K562 (cell line): ENCODE measurements around the gene CCT7. TPM values are rescaled to one million over a fixed set of nuclear protein-coding genes. Genes with fewer than 3 reads are reported as not detected.

Source experiments
- ATF1 ChIP-seq, 2 experiments: fragments of 450-650 bp in 1 of 2; IDR thresholded peaks; 2 replicates each; pipeline ENCODE4 v1.6.1; 2016; ENCODE audit warnings: missing compliant biosample characterization in 1 of 2, missing genetic modification characterization in 1 of 2
- ATF7 ChIP-seq: fragments of 450-650 bp; IDR thresholded peaks from 2 replicates; pipeline ENCODE4 v1.7.1; 2014; ENCODE audit warnings: mild to moderate bottlenecking, moderate library complexity
- CHD2 ChIP-seq: IDR thresholded peaks from 2 replicates; pipeline ENCODE4 v1.6.1; 2011; ENCODE audit warnings: low read depth, low read length
- DPF2 ChIP-seq: fragments of 450-650 bp; IDR thresholded peaks from 2 replicates; pipeline ENCODE4 v1.6.1; 2016
- KDM4B ChIP-seq, 2 experiments: fragments of 450-650 bp in 1 of 2; sonication (generic) in 1 of 2; IDR thresholded peaks; 2 replicates each; pipeline ENCODE4 v1.6.1; 2016 to 2017; ENCODE audit warnings: borderline replicate concordance in 2 of 2, antibody characterized with exemption in 1 of 2, low read depth in 1 of 2, mild to moderate bottlenecking in 1 of 2
- LCOR ChIP-seq: sonication (generic); formaldehyde crosslinking; IDR thresholded peaks from 2 replicates; pipeline ENCODE4 v1.8.0; 2022; ENCODE audit warnings: mild to moderate bottlenecking, missing genetic modification reagents
- NFYB ChIP-seq: IDR thresholded peaks from 2 replicates; pipeline ENCODE4 v1.6.1; 2011; ENCODE audit warnings: mild to moderate bottlenecking, moderate library complexity; ENCODE audit not compliant: insufficient read length; ENCODE audit errors: extremely low read depth
- RNF2 ChIP-seq: sonication (generic); IDR thresholded peaks from 2 replicates; pipeline ENCODE4 v1.6.1; 2016
- SP2 ChIP-seq: IDR thresholded peaks from 2 replicates; pipeline ENCODE4 v1.6.1; 2011; ENCODE audit warnings: mild to moderate bottlenecking, low read depth, low read length, moderate library complexity; ENCODE audit not compliant: poor library complexity, severe bottlenecking; ENCODE audit errors: extremely low read depth
- SRF ChIP-seq, 2 experiments: fragments of 250-450, 450-650 bp in 1 of 2; sonication (Bioruptor Pico) in 1 of 2; sonication (generic) in 1 of 2; formaldehyde crosslinking; IDR thresholded peaks; 2 replicates each; pipeline versions ENCODE4 v1.5.0 to v1.5.1; 2020 to 2022; ENCODE audit warnings: mild to moderate bottlenecking in 1 of 2, missing genetic modification reagents in 1 of 2
- TOE1 ChIP-seq, 2 experiments: fragments of 450-650 bp in 1 of 2; sonication (generic) in 1 of 2; formaldehyde crosslinking in 1 of 2; IDR thresholded peaks; 2 replicates each; pipeline versions ENCODE4 v1.7.1 to v1.8.0; 2016 to 2022; ENCODE audit warnings: borderline replicate concordance in 2 of 2, mild to moderate bottlenecking in 2 of 2, antibody characterized with exemption in 1 of 2, inconsistent platforms in 1 of 2, low read depth in 1 of 2, missing genetic modification reagents in 1 of 2, moderate library complexity in 1 of 2
- XRCC5 ChIP-seq: fragments of 200-400 bp; formaldehyde crosslinking; IDR thresholded peaks from 2 replicates; pipeline ENCODE4 v1.6.1; 2017; ENCODE audit warnings: low read depth, mild to moderate bottlenecking, low read length
- ZNF263 ChIP-seq: sonication (generic); formaldehyde crosslinking; IDR thresholded peaks from 2 replicates; pipeline ENCODE4 v1.8.0; 2022; ENCODE audit warnings: mild to moderate bottlenecking, missing genetic modification reagents, borderline replicate concordance
- polyA plus RNA-seq, 8 experiments: library from polyadenylated mRNA; depleted of rRNA in 4 of 8; stranded (reverse) in 5 of 8; unstranded in 3 of 8; fragments of >200 nt; fragmentation: Nextera tagmentation in 2 of 8; fragmentation: Illumina TruSeq in 1 of 8; extraction: Ambion mirVana in 2 of 8; extraction: Trizol in 1 of 8; gene quantifications; 2 replicates each; pipeline versions ENCODE4 v1.2.1 to v1.2.3, GENCODE V29; 2011 to 2014; ENCODE audit warnings: inconsistent platforms in 1 of 8, missing spikeins in 1 of 8
- total RNA-seq, 7 experiments: library from RNA; depleted of rRNA in 6 of 7; stranded (reverse); fragments of >200 nt in 6 of 7; fragmentation: Illumina TruSeq in 2 of 7; extraction: Trizol in 2 of 7; gene quantifications; 2 replicates each; pipeline versions ENCODE4 v1.2.1 to v1.2.3, GENCODE V29; 2011 to 2021; ENCODE audit warnings: low replicate concordance in 1 of 7
- TF ChIP-seq, protein P1 (sequence below): sonication (generic); formaldehyde crosslinking; IDR thresholded peaks from 2 replicates; pipeline ENCODE4 v1.8.0; 2022; ENCODE audit warnings: mild to moderate bottlenecking, missing genetic modification reagents, borderline replicate concordance
- TF ChIP-seq, protein P2 (sequence below): fragments of 150-350 bp; IDR thresholded peaks from 2 replicates; pipeline ENCODE4 v1.6.1; 2014; ENCODE audit warnings: low read depth, mild to moderate bottlenecking, low read length, borderline replicate concordance
- TF ChIP-seq, protein P3 (sequence below): sonication (generic); formaldehyde crosslinking; IDR thresholded peaks from 2 replicates; pipeline ENCODE4 v1.8.0; 2023; ENCODE audit warnings: mild to moderate bottlenecking, missing genetic modification reagents

CCT7 gene
- total and polyA plus RNA-seq, 9 of the 15 experiments (the other 6 are each of a cell fraction or from before 2014, with no cell fraction given) = 326 to 856 (median 638) TPM

DNA sequence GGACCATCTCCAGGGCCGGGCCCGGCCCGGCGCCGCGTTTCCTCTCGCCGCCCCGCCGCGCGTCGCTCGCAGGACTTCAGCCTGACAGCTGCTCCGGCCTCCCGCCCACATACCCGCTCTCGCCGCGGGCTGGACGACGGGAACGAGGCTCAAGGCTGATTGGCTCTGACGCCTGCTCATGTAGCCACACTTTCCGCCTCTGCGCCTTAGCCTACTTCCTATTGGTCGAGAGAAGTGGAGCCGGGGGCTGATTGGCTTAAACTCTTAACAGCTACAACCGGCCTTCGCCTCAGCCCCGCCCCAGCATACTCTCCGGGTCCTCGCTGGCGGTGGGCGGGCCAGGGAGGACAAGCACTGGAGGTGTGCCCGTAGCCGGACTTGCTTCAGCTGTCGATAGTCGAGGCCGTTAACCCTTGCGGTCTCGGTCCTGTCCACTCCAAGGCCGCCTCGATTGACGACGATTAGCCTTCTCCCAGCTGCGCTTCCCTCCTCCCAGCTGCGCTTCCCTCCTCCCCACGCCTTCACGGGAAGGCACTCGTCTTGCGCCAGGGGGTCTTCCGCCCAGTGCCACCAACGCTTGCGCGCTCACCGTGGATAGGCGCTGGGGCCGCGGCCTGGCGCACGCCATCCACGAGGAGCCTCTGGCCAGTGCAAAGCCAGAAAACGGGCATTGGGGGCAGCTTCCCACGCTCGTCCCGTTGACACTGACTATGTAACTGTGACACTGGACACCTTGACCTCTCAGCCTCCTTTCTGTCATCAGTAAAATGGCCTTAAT, 765 bp upstream of the CCT7 start, which contains the start of gene PRADC1 (continued):
- TF ChIP-seq, protein P1, sequence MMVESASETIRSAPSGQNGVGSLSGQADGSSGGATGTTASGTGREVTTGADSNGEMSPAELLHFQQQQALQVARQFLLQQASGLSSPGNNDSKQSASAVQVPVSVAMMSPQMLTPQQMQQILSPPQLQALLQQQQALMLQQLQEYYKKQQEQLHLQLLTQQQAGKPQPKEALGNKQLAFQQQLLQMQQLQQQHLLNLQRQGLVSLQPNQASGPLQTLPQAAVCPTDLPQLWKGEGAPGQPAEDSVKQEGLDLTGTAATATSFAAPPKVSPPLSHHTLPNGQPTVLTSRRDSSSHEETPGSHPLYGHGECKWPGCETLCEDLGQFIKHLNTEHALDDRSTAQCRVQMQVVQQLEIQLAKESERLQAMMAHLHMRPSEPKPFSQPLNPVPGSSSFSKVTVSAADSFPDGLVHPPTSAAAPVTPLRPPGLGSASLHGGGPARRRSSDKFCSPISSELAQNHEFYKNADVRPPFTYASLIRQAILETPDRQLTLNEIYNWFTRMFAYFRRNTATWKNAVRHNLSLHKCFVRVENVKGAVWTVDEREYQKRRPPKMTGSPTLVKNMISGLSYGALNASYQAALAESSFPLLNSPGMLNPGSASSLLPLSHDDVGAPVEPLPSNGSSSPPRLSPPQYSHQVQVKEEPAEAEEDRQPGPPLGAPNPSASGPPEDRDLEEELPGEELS (CRISPR knock-in tag) = no peak
- TF ChIP-seq LCOR (CRISPR knock-in tag) (peak; percentile 22; the same call in 1 of the 2 replicates), KDM4B (IDR thresholded peaks at IDR 0.05; ENCODE audit: borderline replicate concordance in 2 of 2, low read depth in 1 of 2) (0 out of 4 replicates have a peak, but pooled peaks of 1 of the 2 experiments have one; percentile 7), SRF (CRISPR knock-in tag; IDR thresholded peaks at IDR 0.05) (peak in 1 of 2 experiments; percentile 82; a peak in 1 of 4 replicates), XRCC5 (no peak), ATF1 (CRISPR knock-in tag; IDR thresholded peaks at IDR 0.05) (peak; percentile 58), ATF1 (tag; IDR thresholded peaks at IDR 0.05) (peak; percentile 91), RNF2 (peak; percentile 77), NFYB (peak; percentile 90), TOE1 (IDR thresholded peaks at IDR 0.05; ENCODE audit: borderline replicate concordance) (peak; percentile 61), TOE1 (CRISPR knock-in tag; IDR thresholded peaks at IDR 0.05; ENCODE audit: borderline replicate concordance, low read depth) (no peak), DPF2 (0 out of 2 replicates have a peak, but pooled peaks have one; percentile 24), CHD2 (peak; percentile 85), ZNF263 (CRISPR knock-in tag) (peak; percentile 94), SP2 (peak; percentile 89), ATF7 (peak; percentile 69)
- TF ChIP-seq, protein P2, sequence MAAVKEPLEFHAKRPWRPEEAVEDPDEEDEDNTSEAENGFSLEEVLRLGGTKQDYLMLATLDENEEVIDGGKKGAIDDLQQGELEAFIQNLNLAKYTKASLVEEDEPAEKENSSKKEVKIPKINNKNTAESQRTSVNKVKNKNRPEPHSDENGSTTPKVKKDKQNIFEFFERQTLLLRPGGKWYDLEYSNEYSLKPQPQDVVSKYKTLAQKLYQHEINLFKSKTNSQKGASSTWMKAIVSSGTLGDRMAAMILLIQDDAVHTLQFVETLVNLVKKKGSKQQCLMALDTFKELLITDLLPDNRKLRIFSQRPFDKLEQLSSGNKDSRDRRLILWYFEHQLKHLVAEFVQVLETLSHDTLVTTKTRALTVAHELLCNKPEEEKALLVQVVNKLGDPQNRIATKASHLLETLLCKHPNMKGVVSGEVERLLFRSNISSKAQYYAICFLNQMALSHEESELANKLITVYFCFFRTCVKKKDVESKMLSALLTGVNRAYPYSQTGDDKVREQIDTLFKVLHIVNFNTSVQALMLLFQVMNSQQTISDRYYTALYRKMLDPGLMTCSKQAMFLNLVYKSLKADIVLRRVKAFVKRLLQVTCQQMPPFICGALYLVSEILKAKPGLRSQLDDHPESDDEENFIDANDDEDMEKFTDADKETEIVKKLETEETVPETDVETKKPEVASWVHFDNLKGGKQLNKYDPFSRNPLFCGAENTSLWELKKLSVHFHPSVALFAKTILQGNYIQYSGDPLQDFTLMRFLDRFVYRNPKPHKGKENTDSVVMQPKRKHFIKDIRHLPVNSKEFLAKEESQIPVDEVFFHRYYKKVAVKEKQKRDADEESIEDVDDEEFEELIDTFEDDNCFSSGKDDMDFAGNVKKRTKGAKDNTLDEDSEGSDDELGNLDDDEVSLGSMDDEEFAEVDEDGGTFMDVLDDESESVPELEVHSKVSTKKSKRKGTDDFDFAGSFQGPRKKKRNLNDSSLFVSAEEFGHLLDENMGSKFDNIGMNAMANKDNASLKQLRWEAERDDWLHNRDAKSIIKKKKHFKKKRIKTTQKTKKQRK = peak; percentile 91
- TF ChIP-seq, protein P3, sequence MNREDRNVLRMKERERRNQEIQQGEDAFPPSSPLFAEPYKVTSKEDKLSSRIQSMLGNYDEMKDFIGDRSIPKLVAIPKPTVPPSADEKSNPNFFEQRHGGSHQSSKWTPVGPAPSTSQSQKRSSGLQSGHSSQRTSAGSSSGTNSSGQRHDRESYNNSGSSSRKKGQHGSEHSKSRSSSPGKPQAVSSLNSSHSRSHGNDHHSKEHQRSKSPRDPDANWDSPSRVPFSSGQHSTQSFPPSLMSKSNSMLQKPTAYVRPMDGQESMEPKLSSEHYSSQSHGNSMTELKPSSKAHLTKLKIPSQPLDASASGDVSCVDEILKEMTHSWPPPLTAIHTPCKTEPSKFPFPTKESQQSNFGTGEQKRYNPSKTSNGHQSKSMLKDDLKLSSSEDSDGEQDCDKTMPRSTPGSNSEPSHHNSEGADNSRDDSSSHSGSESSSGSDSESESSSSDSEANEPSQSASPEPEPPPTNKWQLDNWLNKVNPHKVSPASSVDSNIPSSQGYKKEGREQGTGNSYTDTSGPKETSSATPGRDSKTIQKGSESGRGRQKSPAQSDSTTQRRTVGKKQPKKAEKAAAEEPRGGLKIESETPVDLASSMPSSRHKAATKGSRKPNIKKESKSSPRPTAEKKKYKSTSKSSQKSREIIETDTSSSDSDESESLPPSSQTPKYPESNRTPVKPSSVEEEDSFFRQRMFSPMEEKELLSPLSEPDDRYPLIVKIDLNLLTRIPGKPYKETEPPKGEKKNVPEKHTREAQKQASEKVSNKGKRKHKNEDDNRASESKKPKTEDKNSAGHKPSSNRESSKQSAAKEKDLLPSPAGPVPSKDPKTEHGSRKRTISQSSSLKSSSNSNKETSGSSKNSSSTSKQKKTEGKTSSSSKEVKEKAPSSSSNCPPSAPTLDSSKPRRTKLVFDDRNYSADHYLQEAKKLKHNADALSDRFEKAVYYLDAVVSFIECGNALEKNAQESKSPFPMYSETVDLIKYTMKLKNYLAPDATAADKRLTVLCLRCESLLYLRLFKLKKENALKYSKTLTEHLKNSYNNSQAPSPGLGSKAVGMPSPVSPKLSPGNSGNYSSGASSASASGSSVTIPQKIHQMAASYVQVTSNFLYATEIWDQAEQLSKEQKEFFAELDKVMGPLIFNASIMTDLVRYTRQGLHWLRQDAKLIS (CRISPR knock-in tag) = peak; percentile 29; the same call in 1 of the 2 replicates
